HG02938 (cell line): ENCODE results near the gene STIL.
A peak's percentile ranks its signal among the peaks of the same experiment; 100 is the strongest.
"Not testable (repeated sequence)": the region's sequence is repeated elsewhere in the genome, so short reads cannot be mapped to it uniquely, and the experiment has no call there.

ENCODE experiments used
- ATAC-seq: cut with Tn5 transposase; IDR thresholded peaks from one replicate; pipeline ENCODE4 v1.9.1; 2021; ENCODE audit warnings: mild to moderate bottlenecking, moderate library complexity; ENCODE audit not compliant: unreplicated experiment

STIL gene

GRCh38 chr1:47313915-47314664 is at the start of gene STIL:
TSS of gene STIL (minus strand) at chr1:47314147. CDS start at chr1:47310319, 3,828 bp downstream.
- ATAC-seq, result peak; percentile 98

GRCh38 chr1:47362828-47363227 is 48.9 kb upstream of the STIL start:
- ATAC-seq, result no peak

- no peak for ATAC-seq
Observed at GRCh38 chr1:47361380-47361779, 47.4 kb upstream of the STIL start.

GRCh38 chr1:47351305-47351704 is 37.4 kb upstream of the STIL start:
- ATAC-seq, result peak; percentile 83

- no peak for ATAC-seq
Observed at GRCh38 chr1:47348246-47348645, 34.3 kb upstream of the STIL start.

GRCh38 chr1:47347735-47348134 is 33.8 kb upstream of the STIL start:
- ATAC-seq, result no peak

- not testable (repeated sequence) for ATAC-seq
Observed at GRCh38 chr1:47346979-47347378, 33.0 kb upstream of the STIL start.

- ATAC-seq, result no peak
Observed at GRCh38 chr1:47340227-47340626, 26.3 kb upstream of the STIL start.

GRCh38 chr1:47338249-47339077 is 24.5 kb upstream of the STIL start:
- ATAC-seq, result no peak

- no peak for ATAC-seq
Observed at GRCh38 chr1:47337350-47337749, 23.4 kb upstream of the STIL start.

GRCh38 chr1:47334765-47335435 is 21.0 kb upstream of the STIL start:
- ATAC-seq, result no peak

- ATAC-seq, result peak; percentile 81
Observed at GRCh38 chr1:47333922-47334764, 20.2 kb upstream of the STIL start.

- ATAC-seq, result peak; percentile 68
Observed at GRCh38 chr1:47333578-47333921, 19.6 kb upstream of the STIL start, which contains the start of gene CMPK1. TSS of gene CMPK1 (plus strand) at chr1:47333790. CDS start at chr1:47333946, 156 bp downstream.

GRCh38 chr1:47332779-47333577 is 19.0 kb upstream of the STIL start:
- no peak for ATAC-seq

GRCh38 chr1:47331875-47332274 is 17.9 kb upstream of the STIL start:
- no peak for ATAC-seq

GRCh38 chr1:47330212-47330611 is 16.3 kb upstream of the STIL start:
- ATAC-seq, result no peak

- ATAC-seq, result no peak
Observed at GRCh38 chr1:47328992-47329391, 15.0 kb upstream of the STIL start.

GRCh38 chr1:47326271-47326670 is 12.3 kb upstream of the STIL start:
- no peak for ATAC-seq

- ATAC-seq, result no peak
Observed at GRCh38 chr1:47325528-47325927, 11.6 kb upstream of the STIL start.

- no peak for ATAC-seq
Observed at GRCh38 chr1:47324682-47325081, 10.7 kb upstream of the STIL start.
